Measurements from ENCODE around the gene FAM234A.
"Not testable (repeated sequence)": the region's sequence is repeated elsewhere in the genome, so short reads cannot be mapped to it uniquely, and the experiment has no call there.

The FAM234A gene

DNA sequence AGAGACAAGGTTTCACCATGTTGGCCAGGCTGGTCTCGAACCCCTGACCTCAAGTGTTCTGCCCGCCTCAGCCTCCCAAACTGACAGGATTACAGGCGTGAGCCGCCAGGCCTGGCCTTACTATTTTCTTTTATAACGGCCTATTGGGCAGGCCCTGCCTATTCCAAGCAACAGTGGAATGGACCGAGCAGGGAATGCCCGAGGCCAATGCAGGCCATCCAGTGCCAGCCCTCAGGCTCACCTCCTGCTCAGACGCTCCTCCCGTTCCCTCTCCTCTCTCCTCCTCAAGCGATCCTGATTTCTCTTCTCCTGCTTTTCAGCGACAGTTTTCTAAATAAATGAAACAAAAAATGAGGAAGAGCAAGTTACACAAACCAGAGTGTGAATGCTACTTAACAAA, 41.9 kb upstream of the FAM234A start:
- TF ChIP-seq, protein P1, sequence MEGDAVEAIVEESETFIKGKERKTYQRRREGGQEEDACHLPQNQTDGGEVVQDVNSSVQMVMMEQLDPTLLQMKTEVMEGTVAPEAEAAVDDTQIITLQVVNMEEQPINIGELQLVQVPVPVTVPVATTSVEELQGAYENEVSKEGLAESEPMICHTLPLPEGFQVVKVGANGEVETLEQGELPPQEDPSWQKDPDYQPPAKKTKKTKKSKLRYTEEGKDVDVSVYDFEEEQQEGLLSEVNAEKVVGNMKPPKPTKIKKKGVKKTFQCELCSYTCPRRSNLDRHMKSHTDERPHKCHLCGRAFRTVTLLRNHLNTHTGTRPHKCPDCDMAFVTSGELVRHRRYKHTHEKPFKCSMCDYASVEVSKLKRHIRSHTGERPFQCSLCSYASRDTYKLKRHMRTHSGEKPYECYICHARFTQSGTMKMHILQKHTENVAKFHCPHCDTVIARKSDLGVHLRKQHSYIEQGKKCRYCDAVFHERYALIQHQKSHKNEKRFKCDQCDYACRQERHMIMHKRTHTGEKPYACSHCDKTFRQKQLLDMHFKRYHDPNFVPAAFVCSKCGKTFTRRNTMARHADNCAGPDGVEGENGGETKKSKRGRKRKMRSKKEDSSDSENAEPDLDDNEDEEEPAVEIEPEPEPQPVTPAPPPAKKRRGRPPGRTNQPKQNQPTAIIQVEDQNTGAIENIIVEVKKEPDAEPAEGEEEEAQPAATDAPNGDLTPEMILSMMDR (conservative IDR thresholded peaks at IDR 0.05): no peak
- TF ChIP-seq ZFX (IDR thresholded peaks at IDR 0.05): no peak
- H3K27ac ChIP-seq: no peak overlapping the region

DNA sequence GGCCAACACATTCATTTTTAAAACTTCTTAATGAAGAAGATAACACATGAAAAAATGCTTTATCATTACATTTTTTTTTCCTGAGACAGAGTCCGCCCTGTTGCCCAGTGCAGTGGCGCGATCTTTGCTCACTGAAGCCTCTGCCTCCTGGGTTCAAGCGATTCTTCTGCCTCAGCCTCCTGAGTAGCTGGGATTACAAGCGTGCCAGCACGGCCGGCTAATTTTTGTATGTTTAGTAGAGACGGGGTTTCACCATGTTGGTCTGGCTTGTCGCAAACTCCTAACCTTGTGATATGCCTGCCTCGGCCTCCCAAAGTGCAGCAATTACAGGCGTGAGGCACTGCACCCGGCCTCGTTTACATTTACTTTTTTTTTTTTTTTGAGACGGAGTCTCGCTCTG, 41.2 kb upstream of the FAM234A start:
- TF ChIP-seq, protein P1 (conservative IDR thresholded peaks at IDR 0.05): no peak
- no peak for TF ChIP-seq ZFX (IDR thresholded peaks at IDR 0.05)
- no peak overlapping the region for H3K27ac ChIP-seq

DNA sequence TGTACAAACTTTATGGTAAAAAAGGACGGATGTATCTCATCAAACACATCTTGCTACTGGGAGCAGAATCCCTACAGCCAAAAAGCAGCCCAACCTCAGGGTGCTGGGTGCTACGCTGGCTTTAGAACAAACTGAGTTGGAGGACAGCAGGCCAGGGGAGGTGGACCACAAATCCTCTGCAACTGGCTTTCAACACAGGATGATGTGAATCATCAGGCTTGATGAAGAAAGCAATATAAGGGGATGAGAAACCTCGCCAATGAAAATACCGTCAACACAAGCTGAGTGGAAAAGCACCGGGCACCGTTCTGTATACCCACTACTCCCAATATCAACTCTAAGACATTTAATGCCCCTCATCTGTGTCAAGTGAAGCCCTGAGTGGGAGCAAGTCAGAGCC, 40.1 kb upstream of the FAM234A start:
- TF ChIP-seq, protein P1 (conservative IDR thresholded peaks at IDR 0.05): no peak
- TF ChIP-seq ZFX (IDR thresholded peaks at IDR 0.05): no peak
- no peak overlapping the region for H3K27ac ChIP-seq

DNA sequence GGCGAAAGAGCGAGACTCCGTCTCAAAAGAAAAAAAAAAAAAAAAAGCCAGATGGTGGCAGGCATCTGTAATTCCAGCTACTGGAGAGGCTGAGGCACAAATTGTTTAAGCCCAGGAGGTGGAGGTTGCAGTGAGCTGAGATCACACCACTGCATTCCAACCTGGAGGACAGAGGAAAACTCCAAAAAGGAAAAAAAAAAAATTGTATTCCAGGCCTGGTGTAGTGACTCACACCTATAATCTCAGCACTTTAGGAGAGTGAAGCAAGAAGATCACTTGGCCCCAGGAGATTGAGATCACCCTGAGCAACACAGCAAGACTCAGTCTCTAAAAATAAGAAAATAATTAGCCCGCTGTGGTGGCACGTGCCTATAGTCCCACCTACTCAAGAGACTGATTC, 34.2 kb upstream of the FAM234A start:
- TF ChIP-seq ZFX (IDR thresholded peaks at IDR 0.05): no peak
- TF ChIP-seq, protein P1 (conservative IDR thresholded peaks at IDR 0.05): no peak
- no peak overlapping the region for H3K27ac ChIP-seq

DNA sequence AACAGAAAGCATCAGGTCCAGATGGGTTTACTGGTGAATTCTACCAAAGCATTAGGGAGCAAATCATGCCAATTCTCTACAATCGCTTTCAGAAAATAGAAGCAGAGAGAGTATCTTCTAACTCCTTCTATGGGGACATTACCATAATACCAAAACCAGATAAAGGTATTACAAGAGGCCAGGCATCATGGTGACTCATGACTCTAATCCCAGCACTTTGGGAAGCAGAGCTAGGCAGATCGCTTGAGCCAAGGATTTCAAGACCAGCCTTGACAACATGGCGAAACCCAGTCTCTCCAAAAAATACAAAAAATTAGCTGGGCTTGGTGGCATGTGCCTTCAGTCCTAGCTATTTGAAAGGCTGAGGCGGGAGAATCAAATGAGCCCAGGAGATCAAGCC, 31.4 kb upstream of the FAM234A start:
- no peak for TF ChIP-seq ZFX (IDR thresholded peaks at IDR 0.05)
- TF ChIP-seq, protein P1 (conservative IDR thresholded peaks at IDR 0.05): no peak
- no peak overlapping the region for H3K27ac ChIP-seq

DNA sequence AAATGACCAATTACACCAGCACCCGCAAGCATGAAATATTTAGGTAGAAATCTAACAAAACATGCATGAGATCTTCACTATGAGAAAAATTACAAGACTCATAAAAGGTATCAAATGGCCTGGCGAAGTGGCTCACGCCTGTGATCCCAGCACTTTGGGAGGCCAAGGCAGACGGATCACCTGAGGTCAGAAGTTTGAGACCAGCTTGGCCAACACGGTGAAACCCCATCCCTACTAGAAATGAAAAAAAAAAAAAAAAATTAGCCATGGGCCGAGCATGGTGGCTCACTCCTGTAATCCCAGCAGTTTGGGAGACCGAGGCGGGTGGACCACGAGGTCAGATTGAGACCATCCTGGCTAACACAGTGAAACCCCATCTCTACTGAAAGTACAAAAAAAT, 30.6 kb upstream of the FAM234A start:
- not testable (repeated sequence) for H3K27ac ChIP-seq

DNA sequence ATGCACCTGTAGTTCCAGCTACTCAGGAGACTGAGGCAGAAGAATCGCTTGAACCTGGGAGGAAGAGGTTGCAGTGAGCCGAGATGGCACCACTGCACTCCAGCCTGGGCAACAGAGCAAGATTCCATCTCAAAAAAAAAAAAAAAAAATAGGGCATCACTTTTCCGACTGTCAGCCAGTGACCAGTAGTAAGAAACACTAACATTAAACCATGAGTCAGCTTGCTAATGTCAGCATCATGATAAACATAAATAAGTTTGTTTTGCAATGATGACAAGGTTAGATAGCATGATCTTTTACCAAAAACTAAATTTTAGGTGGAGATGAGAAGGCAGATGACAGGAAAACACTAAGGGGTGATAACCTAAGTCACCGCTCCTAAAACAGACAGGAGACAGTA, 25.3 kb upstream of the FAM234A start:
- not testable (repeated sequence) for H3K27ac ChIP-seq

DNA sequence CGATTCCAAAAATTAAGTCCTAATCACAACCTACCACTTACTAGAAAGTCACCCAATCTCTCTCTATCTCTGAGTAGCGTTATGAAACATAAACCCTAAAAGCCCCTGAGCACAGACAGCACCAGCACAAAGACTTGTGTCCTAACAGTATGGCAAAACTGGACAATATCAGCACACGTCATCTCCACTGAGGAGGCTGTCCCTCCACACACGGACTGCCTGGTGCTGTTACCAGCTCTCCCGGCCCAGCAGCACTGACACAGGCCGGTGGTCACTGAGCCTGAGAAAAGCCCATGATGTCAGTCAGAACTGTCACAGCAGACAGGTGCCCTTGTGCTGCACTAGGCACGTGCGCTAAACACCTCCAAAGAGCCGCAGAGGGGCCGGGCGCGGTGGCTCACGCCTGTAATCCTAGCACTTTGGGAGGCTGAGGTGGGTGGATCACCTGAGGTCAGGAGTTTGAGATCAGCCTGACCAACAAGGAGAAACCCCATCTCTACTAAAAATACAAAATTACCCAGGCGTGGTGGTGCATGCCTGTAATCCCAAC, 22.9 kb upstream of the FAM234A start:
- H3K27ac ChIP-seq: not testable (repeated sequence)

DNA sequence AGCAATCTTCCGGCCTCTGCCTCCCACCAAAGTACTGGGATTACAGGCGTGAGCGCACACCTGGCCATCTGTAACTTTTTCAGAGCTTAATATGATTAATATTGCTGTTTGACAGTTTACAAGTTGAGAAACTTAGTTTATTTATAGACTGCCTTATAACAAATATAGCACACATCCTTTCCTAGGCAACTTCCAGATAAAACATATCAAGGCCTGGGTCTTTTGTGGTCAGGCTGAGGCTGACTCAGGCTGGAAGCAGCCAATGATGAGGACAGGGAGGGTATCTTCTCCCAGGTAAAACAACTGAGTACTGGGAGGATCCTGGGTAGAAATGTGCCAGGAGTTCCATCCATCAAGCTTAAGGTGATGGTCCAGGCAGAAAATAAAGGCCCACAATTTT, 21.6 kb upstream of the FAM234A start:
- H3K27ac ChIP-seq: no peak overlapping the region
- TF ChIP-seq, protein P1 (conservative IDR thresholded peaks at IDR 0.05): no peak
- no peak for TF ChIP-seq ZFX (IDR thresholded peaks at IDR 0.05)
